ENCODE measurements around the gene FRMPD3.

- TF ChIP-seq, protein P1, sequence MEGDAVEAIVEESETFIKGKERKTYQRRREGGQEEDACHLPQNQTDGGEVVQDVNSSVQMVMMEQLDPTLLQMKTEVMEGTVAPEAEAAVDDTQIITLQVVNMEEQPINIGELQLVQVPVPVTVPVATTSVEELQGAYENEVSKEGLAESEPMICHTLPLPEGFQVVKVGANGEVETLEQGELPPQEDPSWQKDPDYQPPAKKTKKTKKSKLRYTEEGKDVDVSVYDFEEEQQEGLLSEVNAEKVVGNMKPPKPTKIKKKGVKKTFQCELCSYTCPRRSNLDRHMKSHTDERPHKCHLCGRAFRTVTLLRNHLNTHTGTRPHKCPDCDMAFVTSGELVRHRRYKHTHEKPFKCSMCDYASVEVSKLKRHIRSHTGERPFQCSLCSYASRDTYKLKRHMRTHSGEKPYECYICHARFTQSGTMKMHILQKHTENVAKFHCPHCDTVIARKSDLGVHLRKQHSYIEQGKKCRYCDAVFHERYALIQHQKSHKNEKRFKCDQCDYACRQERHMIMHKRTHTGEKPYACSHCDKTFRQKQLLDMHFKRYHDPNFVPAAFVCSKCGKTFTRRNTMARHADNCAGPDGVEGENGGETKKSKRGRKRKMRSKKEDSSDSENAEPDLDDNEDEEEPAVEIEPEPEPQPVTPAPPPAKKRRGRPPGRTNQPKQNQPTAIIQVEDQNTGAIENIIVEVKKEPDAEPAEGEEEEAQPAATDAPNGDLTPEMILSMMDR (conservative IDR thresholded peaks at IDR 0.05; ENCODE audit: low read depth in 2 of 2) = no peak
- no peak for TF ChIP-seq EZH2phosphoT487 (IDR thresholded peaks at IDR 0.05; ENCODE audit: unreplicated experiment)
- no peak for TF ChIP-seq POLR2AphosphoS5 (IDR thresholded peaks at IDR 0.05; ENCODE audit: low read depth)
- TF ChIP-seq JUNB (IDR thresholded peaks at IDR 0.05; ENCODE audit: unreplicated experiment) = no peak
- TF ChIP-seq NANOG (IDR thresholded peaks at IDR 0.05; ENCODE audit: borderline replicate concordance) = no peak
- no peak for TF ChIP-seq STAT1 (IDR thresholded peaks at IDR 0.05; ENCODE audit: unreplicated experiment)
- no peak for TF ChIP-seq EZH2 (IDR thresholded peaks at IDR 0.05; ENCODE audit: low read depth, unreplicated experiment)
- TF ChIP-seq REST (IDR thresholded peaks at IDR 0.05; ENCODE audit: unreplicated experiment) = no peak
- TF ChIP-seq ZNF331 (CRISPR knock-in tag; IDR thresholded peaks at IDR 0.05; ENCODE audit: low read depth) = no peak
- no peak for TF ChIP-seq CREB1 (CRISPR knock-in tag; IDR thresholded peaks at IDR 0.05; ENCODE audit: low read depth)
These were observed 1.8 kb upstream of the FRMPD3 start for GRCh38 chrX:107447642-107448041.

All from GM23338 (cell line).